ENCODE measurements around the gene PDE11A. TPM values are rescaled to one million over a fixed set of nuclear protein-coding genes. Genes with fewer than 3 reads are reported as not detected.

The PDE11A gene
- total RNA-seq, 1 experiment from 2014 or later, result 0.61 TPM

DNA sequence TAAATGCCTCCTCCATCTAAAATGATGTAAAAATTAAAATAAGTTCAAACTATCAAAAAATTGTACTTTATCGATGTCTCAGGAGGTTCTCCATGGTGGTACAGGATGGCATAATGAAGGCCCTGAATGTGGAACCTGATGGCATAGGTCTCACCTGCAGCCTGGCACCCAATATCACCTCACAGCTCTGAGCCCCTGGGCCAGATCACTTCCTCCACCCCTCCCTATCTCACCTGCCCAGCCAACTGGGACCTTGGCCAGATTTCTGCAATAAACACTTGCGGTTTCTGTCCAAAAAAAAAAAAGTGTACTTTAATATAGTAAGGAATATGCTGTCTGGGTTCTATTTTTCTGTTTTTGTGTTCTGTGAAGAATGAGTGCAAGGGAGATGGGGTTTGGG, 33.0 kb upstream of the PDE11A start:
- Histone ChIP-seq H2AFZ (ENCODE audit: low read depth, low read length, poor library complexity, severe bottlenecking) (no peak overlapping the region), H3K27ac (ENCODE audit: low read depth, low read length) (no peak overlapping the region), H3K9me2 (ENCODE audit: insufficient read depth) (no peaks in the 10 kb centered on the region), H4K20me1 (ENCODE audit: insufficient read depth) (no peaks in the 10 kb centered on the region), H3K9me3 (ENCODE audit: control insufficient read depth in 1 of 2, insufficient read depth in 1 of 2, low read depth in 1 of 2, low read length in 2 of 2) (no peaks in the 10 kb centered on the region), H3K27me3 (ENCODE audit: insufficient read depth, low read length) (no peaks in the 10 kb centered on the region), H3K4me3 (replicated peaks in 1 of 2; ENCODE audit: low read depth in 1 of 2, low read length in 2 of 2) (no peak overlapping the region), H3K4me1 (ENCODE audit: control insufficient read depth in 1 of 2, insufficient read depth in 2 of 2, low read length in 2 of 2) (no peaks in the 10 kb centered on the region; a peak in 1 of 4 replicates), H3K9ac (ENCODE audit: low read length) (no peak overlapping the region), H3K4me2 (ENCODE audit: low read length) (no peak overlapping the region), H3K79me2 (ENCODE audit: insufficient read depth, low read length) (no peaks in the 10 kb centered on the region), H3K36me3 (ENCODE audit: control insufficient read depth in 1 of 2, insufficient read depth in 2 of 2, low read length in 2 of 2) (no peaks in the 10 kb centered on the region)
- no peak for TF ChIP-seq YY1 (IDR thresholded peaks at IDR 0.05; ENCODE audit: extremely low read depth, insufficient replicate concordance, low read depth, low read length)
- no peak for TF ChIP-seq POLR2AphosphoS5 (IDR thresholded peaks at IDR 0.05; ENCODE audit: low read depth, low read length)
- TF ChIP-seq SP1 (IDR thresholded peaks at IDR 0.05; ENCODE audit: low read depth), result no peak
- no peak for DNase-seq (ENCODE audit: low read depth, low spot score)
- ATAC-seq, result no peak
- CTCF ChIA-PET, result interaction anchor here (1.1 kb wide), 1 partner anchor 309 kb away, joined by 3 read pairs; no protein-coding TSS in a partner anchor
- POLR2A ChIA-PET, result no interaction called here
- intact Hi-C loops (cut with micrococcal nuclease), result no loop called here
- RAD21 ChIA-PET (ENCODE audit: low non-redundant PET in 1 of 2, low total read pairs in 2 of 2, uncharacterized antibody in 2 of 2, unreplicated experiment in 2 of 2), result interaction anchor here in 1 of 2 experiments (1.1 kb wide), 1 partner anchor 198 kb away, joined by 3 read pairs; no protein-coding TSS in a partner anchor
- no TSS peak for BruUV-seq (replicated peaks)

DNA sequence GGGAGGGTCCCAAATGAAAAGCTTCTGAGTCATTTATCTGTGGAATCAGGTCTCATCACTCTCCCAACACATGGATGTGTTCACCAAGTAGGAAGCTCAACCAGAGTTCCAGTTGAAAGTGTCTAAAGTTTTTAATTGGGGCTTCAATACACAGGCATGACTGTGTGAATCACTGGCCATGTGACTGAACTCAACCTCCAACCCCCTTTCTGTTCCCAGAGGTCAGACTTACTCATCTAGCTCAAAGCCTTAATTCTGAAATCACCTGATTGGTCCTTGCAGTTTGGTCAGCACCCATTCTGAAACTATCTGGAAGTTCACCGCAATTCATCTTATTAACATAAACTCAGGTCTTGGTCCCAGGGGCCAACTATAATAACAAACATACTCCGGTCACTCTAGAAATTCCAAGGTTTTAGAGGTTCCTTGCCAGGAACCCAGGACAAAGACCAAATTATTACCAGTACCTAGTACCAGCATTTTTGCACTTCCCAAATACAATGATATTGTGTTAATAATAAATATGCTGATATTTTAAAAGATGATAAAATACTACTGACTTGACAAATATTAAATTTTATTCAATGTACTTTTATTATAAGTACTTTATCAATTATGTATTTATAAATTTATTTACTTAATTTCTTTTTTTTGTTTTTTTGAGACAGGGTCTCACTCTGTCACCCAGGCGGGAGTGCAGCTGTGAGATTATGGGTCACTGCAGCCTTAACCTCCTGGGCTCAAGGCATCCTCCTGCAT, 28.9 kb upstream of the PDE11A start:
- POLR2A ChIA-PET, result no interaction called here

More for the DNA sequence above, 28.9 kb upstream of the PDE11A start:
- ATAC-seq (no peak), DNase-seq (ENCODE audit: low read depth, low spot score) (no peak)
- H3K4me1 ChIP-seq (ENCODE audit: control insufficient read depth in 1 of 2, insufficient read depth in 2 of 2, low read length in 2 of 2), result no peaks in the 10 kb centered on the region; a peak in 1 of 4 replicates
- no peaks in the 10 kb centered on the region for H3K27me3 ChIP-seq (ENCODE audit: insufficient read depth, low read length)
- ChIA-PET RAD21 (ENCODE audit: low non-redundant PET in 1 of 2, low total read pairs in 2 of 2, uncharacterized antibody in 2 of 2, unreplicated experiment in 2 of 2) (no interaction called here), CTCF (interaction anchor here (1.2 kb wide), 2 partner anchors 9 to 313 kb away, joined by 3 to 4 read pairs; no protein-coding TSS in a partner anchor)
- H3K9ac ChIP-seq (ENCODE audit: low read length), result no peak overlapping the region
- H3K27ac ChIP-seq (ENCODE audit: low read depth, low read length), result no peak overlapping the region
- TF ChIP-seq MAX (IDR thresholded peaks at IDR 0.05) (no peak), ATF3 (IDR thresholded peaks at IDR 0.05) (no peak), JUND (IDR thresholded peaks at IDR 0.05) (no peak), CEBPB (IDR thresholded peaks at IDR 0.05; ENCODE audit: low read depth) (no peak), FOSL1 (IDR thresholded peaks at IDR 0.05; ENCODE audit: low read depth) (no peak), ZFX (IDR thresholded peaks at IDR 0.05) (no peak), CTCF (IDR thresholded peaks at IDR 0.05 in 2 of 3, conservative IDR thresholded peaks at IDR 0.05 in 1 of 3; ENCODE audit: borderline replicate concordance in 1 of 3, insufficient read depth in 1 of 3, low read depth in 2 of 3, low read length in 2 of 3) (no peak), RAD21 (IDR thresholded peaks at IDR 0.05; ENCODE audit: low read depth) (no peak), SIN3A (IDR thresholded peaks at IDR 0.05; ENCODE audit: low read depth) (no peak), CBX3 (IDR thresholded peaks at IDR 0.05; ENCODE audit: low read depth) (no peak), POLR2AphosphoS5 (IDR thresholded peaks at IDR 0.05; ENCODE audit: low read depth, low read length) (no peak)
- TF ChIP-seq, protein P1, sequence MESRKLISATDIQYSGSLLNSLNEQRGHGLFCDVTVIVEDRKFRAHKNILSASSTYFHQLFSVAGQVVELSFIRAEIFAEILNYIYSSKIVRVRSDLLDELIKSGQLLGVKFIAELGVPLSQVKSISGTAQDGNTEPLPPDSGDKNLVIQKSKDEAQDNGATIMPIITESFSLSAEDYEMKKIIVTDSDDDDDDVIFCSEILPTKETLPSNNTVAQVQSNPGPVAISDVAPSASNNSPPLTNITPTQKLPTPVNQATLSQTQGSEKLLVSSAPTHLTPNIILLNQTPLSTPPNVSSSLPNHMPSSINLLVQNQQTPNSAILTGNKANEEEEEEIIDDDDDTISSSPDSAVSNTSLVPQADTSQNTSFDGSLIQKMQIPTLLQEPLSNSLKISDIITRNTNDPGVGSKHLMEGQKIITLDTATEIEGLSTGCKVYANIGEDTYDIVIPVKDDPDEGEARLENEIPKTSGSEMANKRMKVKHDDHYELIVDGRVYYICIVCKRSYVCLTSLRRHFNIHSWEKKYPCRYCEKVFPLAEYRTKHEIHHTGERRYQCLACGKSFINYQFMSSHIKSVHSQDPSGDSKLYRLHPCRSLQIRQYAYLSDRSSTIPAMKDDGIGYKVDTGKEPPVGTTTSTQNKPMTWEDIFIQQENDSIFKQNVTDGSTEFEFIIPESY (IDR thresholded peaks at IDR 0.05; ENCODE audit: extremely low read depth, insufficient replicate concordance, low read length), result no peak
- no peak overlapping the region for H3K4me3 ChIP-seq (replicated peaks in 1 of 2; ENCODE audit: low read depth in 1 of 2, low read length in 2 of 2)
- intact Hi-C loops (cut with micrococcal nuclease), result no loop called here
- no peaks in the 10 kb centered on the region for H3K9me3 ChIP-seq (ENCODE audit: control insufficient read depth in 1 of 2, insufficient read depth in 1 of 2, low read depth in 1 of 2, low read length in 2 of 2)
- no TSS peak for BruUV-seq (replicated peaks)
- no peaks in the 10 kb centered on the region for H3K9me2 ChIP-seq (ENCODE audit: insufficient read depth)
- H4K20me1 ChIP-seq (ENCODE audit: insufficient read depth), result no peaks in the 10 kb centered on the region
- H3K36me3 ChIP-seq (ENCODE audit: control insufficient read depth in 1 of 2, insufficient read depth in 2 of 2, low read length in 2 of 2), result no peaks in the 10 kb centered on the region
- no peak overlapping the region for H3K4me2 ChIP-seq (ENCODE audit: low read length)
- peak overlapping the region; percentile 73 for H2AFZ ChIP-seq (ENCODE audit: low read depth, low read length, poor library complexity, severe bottlenecking)
- no peaks in the 10 kb centered on the region for H3K79me2 ChIP-seq (ENCODE audit: insufficient read depth, low read length)
